Retinal pigment epithelial cell (primary cell): Measurements from ENCODE around the gene CDH16.

Experiments
- DNase-seq: peaks from one replicate; pipeline ENCODE4 v3.0.0-alpha.2; 2010; ENCODE audit warnings: low read depth
- H3K4me3 ChIP-seq: 2 replicates; pipeline ENCODE4 v1.5.1; 2011; ENCODE audit warnings: mild to moderate bottlenecking, low read length, control low read depth, moderate library complexity
- CTCF ChIP-seq: conservative IDR thresholded peaks from 2 replicates; pipeline ENCODE4 v1.5.1; 2011; ENCODE audit warnings: low read depth, low read length, control low read depth, inconsistent platforms

CDH16 gene

GRCh38 chr16:66950437-66950836 lies 31.8 kb upstream of the CDH16 start:
- no peak for TF ChIP-seq CTCF
- no peak for DNase-seq
- H3K4me3 ChIP-seq, result no peak overlapping the region

DNA sequence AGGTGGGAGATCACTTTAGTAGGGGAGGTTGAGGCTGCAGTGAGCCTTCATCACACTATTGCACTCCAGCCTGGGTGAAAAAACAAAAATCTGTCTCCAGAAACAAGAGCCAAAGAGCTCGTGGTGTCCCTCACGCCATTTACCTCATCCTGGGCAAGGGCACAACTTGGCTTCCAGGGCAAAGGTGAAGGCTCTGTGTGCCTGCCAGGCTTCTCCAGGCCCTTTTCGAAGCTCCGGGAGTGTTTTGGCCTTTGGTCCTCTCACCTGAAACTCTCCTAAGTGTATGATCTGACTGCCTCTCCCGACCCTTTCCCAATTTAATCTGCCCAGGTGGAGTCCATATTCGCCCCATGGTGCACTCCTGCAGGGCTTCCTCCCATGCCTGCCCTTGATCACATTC lies 30.8 kb upstream of the CDH16 start:
- DNase-seq, result no peak
- no peak overlapping the region for H3K4me3 ChIP-seq
- no peak for TF ChIP-seq CTCF

DNA sequence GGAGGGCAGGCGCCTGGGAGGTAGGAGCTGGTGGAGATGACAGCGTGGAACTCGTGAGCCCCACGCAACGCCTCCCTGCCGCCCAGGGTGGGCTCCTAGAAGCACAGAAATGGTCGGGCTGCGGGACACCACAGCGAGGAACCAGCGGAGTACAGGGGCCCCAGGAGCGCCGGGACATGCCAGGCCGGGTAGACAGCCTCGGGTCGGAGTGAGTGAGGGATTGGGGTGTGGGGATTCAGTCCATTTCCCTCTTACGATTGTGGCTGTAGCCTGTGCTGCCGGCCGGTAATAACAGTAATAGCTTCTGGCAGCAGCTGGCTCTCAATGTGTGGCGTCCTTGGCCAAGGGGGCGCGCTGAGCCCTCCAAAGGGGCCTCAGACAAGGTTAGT lies 30.1 kb upstream of the CDH16 start:
- DNase-seq, result no peak
- no peak overlapping the region for H3K4me3 ChIP-seq
- no peak for TF ChIP-seq CTCF

- DNase-seq, result no peak
- TF ChIP-seq CTCF, result no peak
These were observed 29.6 kb upstream of the CDH16 start for GRCh38 chr16:66948134-66948836.

GRCh38 chr16:66947302-66948065 lies 28.8 kb upstream of the CDH16 start:
- TF ChIP-seq CTCF, result peak; percentile 89
- peak overlapping the region; percentile 46 for H3K4me3 ChIP-seq
- DNase-seq, result no peak

More at GRCh38 chr16:66948134-66948836, 29.6 kb upstream of the CDH16 start:
- peak overlapping the region; percentile 46 for H3K4me3 ChIP-seq

- no peak for DNase-seq
- no peak for TF ChIP-seq CTCF
- no peak overlapping the region for H3K4me3 ChIP-seq
These were observed 28.3 kb upstream of the CDH16 start for GRCh38 chr16:66946974-66947301.

DNA sequence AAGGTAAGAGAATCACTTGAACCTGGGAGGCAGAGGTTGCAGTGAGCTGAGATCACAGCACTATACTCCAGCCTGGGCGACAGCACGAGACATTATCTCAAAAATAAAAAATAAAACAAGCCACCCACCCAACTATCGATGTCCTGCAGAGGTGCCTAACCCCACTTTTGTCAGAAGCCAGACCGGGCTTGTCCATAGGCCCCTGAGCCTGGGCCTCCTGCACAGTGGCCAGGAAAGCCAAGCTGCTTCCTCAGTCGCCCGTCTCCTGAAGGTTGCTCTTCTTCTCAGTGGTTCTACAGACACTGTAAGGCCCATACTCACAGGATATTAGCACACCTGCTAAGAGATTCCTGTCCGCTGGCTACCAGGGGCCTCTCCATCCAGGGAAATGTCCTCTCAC lies 27.9 kb upstream of the CDH16 start:
- TF ChIP-seq CTCF, result no peak
- no peak overlapping the region for H3K4me3 ChIP-seq
- no peak for DNase-seq
